Activated T-helper 1 cell treated with anti-CD3 and anti-CD28 coated beads, Interleukin-2, amount 50 U/mL, for 16 hours (primary cell): ENCODE results near the gene ZNF532.
"Not testable (repeated sequence)": the region's sequence is repeated elsewhere in the genome, so short reads cannot be mapped to it uniquely, and the experiment has no call there.

Experiments
- DNase-seq, 2 donors: peaks; one replicate each; pipeline ENCODE4 v3.0.0-alpha.2; 2020; ENCODE audit warnings: low read depth in 1 of 2, low spot score in 1 of 2

Gene ZNF532

DNA sequence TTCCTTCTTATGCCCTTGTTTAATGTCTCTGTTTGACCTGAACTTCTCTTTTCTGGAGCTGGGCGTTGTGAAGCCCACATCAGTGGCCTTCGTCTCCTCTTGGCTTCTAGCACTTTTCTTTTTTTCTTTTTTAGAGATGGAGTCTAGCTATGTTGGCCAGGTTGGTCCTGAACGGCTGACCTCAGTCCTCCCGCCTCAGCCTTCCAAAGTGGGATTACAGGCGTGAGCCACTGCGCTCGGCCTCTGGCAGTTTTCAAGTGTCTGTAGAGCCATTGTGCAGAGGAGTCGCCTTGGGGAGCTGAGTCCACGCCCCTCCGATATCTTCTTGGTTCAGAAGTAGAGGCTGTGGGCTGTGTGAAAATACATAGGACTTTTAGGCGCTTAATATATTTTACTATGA, 36.5 kb downstream of the ZNF532 start:
- no peak for DNase-seq

GRCh38 chr18:58901783-58902182, 37.1 kb downstream of the ZNF532 start:
- DNase-seq = no peak

GRCh38 chr18:58902961-58903360, 38.3 kb downstream of the ZNF532 start:
- DNase-seq = no peak

DNA sequence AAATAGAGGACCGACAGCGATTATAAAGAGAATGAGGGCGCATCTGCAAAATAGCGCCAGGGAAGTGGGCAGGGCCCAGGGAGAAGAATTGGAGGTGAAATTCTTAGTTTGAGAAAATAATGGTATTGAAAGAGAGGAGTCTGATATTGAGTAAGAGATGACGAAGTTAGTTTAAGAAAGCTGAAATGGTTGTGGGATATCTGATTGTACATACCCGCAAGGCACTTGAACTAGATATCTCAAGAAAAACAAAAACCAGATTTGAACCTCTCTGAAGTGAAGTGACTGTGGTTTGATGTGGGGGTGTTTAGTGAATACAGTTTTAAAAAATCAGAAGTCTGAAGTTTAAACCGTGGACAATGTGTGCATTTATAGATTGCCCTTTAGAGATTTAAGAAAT, 38.9 kb downstream of the ZNF532 start:
- no peak for DNase-seq

- DNase-seq = no peak
These were observed 41.2 kb downstream of the ZNF532 start for GRCh38 chr18:58905777-58906428.

GRCh38 chr18:58908006-58908405, 43.3 kb downstream of the ZNF532 start:
- no peak for DNase-seq

DNA sequence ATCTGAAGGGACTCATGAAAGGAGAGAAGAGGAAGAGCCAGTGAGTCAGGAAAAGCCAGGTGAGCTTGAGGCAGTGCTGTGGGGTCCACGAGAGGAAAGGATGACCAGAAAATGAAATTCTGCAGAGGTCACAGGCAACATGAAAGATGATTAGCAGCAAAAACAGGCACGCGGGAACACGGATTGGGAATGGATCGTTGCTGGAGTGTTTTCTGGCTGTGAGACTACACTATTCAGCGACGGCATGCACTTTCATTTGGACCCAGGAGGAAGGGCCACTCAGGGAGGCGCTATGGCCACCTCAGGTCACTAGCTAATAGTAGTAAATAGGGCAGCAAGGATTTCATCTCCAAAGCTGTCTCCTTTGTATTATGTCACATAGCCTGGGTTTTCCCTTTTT, 44.8 kb downstream of the ZNF532 start:
- no peak for DNase-seq

DNA sequence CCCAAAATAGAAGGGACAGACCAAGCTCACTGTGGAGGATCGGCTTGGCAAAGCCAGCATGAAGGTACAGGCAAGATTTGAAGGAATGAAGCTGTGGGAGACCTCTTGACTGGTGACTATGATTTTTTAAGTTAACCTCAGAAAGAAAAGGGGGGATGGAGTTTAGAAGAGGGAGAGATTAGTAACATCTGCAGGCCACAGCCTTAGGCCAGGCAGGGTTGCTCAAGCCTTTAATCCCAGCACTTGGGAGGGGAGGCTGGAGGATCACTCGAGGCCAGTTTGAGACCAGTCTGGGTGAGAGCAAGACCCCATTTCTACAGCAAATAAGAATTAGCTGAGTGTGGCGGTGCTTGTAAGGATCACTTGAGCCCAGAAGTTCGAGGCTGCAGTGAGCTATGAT, 46.6 kb downstream of the ZNF532 start:
- DNase-seq = no peak

- DNase-seq = no peak
These were observed 47.1 kb downstream of the ZNF532 start for GRCh38 chr18:58911766-58912165.

- DNase-seq = no peak
These were observed 50.5 kb downstream of the ZNF532 start for GRCh38 chr18:58915006-58915799.

GRCh38 chr18:58915995-58916394, 51.3 kb downstream of the ZNF532 start:
- no peak for DNase-seq

GRCh38 chr18:58919934-58920333, 55.3 kb downstream of the ZNF532 start:
- not testable (repeated sequence) for DNase-seq

GRCh38 chr18:58922995-58923394, 58.3 kb downstream of the ZNF532 start:
- DNase-seq = no peak

- DNase-seq = no peak
These were observed 59.8 kb downstream of the ZNF532 start for GRCh38 chr18:58924473-58924872.

DNA sequence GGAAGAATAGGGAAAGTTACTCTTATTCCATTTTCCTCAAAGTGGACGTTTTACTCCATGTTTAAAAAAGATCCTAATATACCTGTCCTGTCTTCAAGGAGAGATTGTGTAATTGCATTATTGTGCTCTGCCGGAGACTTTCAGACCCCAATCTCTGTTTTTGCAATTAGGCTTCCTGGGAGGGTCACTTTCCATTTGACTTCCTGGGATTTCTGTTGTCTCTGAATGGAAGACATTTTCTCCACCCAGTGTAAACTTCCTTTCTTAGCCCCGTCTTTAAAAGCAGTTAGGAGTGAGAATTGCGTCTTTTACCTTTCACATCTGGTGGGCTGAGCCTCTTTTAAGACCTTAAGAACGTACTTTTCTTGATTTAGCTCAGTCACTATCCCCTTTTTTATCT, 63.0 kb downstream of the ZNF532 start:
- no peak for DNase-seq

GRCh38 chr18:58928386-58928785, 63.7 kb downstream of the ZNF532 start:
- DNase-seq = no peak

- DNase-seq = no peak
These were observed 64.5 kb downstream of the ZNF532 start for GRCh38 chr18:58929206-58929605.

GRCh38 chr18:58934356-58934755, 69.7 kb downstream of the ZNF532 start:
- DNase-seq = no peak

DNA sequence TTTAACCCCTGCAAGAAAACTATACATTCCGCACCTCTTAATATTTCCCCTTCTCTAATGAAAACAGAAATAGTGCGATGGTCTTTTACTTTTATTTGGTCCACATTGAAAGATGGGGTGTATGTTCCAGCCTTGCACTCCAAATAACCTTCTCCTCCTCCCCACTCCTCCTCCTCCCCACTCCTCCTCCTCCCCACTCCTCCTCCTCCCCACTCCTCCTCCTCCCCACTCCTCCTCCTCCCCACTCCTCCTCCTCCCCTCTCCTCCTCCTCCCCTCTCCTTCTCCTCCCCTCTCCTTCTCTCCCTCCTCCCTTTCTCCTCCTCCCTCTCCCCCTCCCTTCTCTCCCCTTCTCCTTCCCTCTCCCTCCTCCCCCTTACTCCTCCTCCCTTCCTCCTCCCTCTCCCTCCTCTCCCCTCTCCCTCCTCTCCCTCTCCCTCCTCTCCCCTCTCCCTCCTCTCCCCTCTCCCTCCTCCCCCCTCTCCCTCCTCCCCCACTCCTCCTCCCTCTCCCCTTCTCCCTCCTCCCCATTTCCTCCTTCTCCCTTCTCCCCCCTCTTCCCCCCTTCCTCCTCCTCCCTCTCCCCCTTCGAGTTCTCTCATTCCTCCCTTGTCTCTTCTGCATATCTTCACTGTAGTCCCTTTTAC, 70.4 kb downstream of the ZNF532 start:
- DNase-seq = no peak

GRCh38 chr18:58937071-58937886, 72.6 kb downstream of the ZNF532 start:
- DNase-seq = no peak

- DNase-seq = no peak
These were observed 73.2 kb downstream of the ZNF532 start for GRCh38 chr18:58937887-58938267.
